ENCODE measurements around the gene LDB3. TPM values are rescaled to one million over a fixed set of nuclear protein-coding genes. Genes with fewer than 3 reads are reported as not detected.

LDB3 gene
- polyA plus RNA-seq, 1 donor (not counting 4 experiments of a cell fraction or from before 2014, with no cell fraction given): 0.01 TPM

DNA sequence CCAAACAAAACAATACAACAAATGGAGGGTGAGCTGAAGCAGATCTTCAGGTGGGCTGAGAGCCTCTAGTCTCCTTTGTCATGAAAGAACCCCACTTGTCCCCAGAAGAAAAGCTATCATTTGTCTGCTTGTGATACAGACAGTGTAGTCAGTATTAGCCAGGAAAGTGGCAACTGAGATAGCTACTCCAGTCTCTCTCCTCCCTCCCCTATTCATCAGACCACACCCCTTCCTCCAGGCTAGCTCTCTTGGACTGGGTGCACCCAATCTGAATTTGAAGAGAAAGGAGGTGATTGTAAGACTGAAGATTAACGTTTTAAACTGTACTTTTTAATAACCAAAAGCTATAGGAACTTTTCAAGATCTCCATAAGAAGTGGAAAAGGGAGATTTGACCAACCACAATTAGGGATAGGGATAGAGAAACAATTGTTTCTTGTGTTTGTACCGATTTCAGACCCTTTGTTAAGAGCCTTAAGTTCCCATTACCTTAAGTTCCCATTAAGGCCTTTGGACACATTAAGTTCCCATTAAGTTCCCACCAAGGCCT, 102.2 kb downstream of the LDB3 start:
- Histone ChIP-seq H3K36me3 (ENCODE audit: control insufficient read depth in 2 of 2, extremely low read depth in 1 of 2, insufficient read depth in 2 of 2, low read length in 2 of 2) (no peaks in the 10 kb centered on the region), H3K27ac (ENCODE audit: control insufficient read depth, insufficient read depth, low read length) (no peak overlapping the region), H4K20me1 (ENCODE audit: control insufficient read depth, extremely low read depth, insufficient read depth, low read length) (no peaks in the 10 kb centered on the region)

DNA sequence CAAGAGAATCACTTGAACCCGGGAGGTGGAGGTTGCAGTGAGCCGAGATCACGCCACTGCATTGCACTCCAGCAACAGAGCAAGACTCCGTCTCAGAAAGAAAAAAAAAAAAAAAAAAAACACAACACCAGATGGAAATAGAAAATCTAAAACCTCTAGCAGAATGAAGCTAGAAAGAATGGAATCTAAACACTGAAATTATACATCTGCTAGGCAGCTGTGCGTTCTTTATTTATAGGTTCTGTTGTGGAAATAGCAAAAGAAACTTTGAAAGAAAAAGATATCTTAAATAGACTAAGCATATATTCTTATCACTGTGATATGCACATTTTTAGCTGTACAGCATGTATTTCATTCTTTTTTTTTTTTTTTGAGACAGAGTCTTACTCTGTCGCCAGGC, 105.2 kb downstream of the LDB3 start:
- Histone ChIP-seq H3K36me3 (ENCODE audit: control insufficient read depth in 2 of 2, extremely low read depth in 1 of 2, insufficient read depth in 2 of 2, low read length in 2 of 2) (no peaks in the 10 kb centered on the region), H3K9me3 (ENCODE audit: control insufficient read depth, low read depth, low read length) (no peaks in the 10 kb centered on the region), H3K27me3 (ENCODE audit: control insufficient read depth, extremely low read depth, insufficient read depth, low read length) (no peaks in the 10 kb centered on the region), H4K20me1 (ENCODE audit: control insufficient read depth, extremely low read depth, insufficient read depth, low read length) (no peaks in the 10 kb centered on the region), H3K4me3 (ENCODE audit: control insufficient read depth in 2 of 3, extremely low read depth in 1 of 3, insufficient read depth in 2 of 3, low read depth in 1 of 3, low read length in 3 of 3) (no peak overlapping the region), H3K9me1 (ENCODE audit: control insufficient read depth, extremely low read depth, insufficient read depth, low read length) (no peaks in the 10 kb centered on the region), H3K79me2 (ENCODE audit: control insufficient read depth, insufficient read depth, low read length) (peaks cover 43% of the 10 kb centered on the region), H2AFZ (ENCODE audit: control insufficient read depth, low read length) (no peak overlapping the region), H3K9ac (ENCODE audit: control insufficient read depth, extremely low read depth, insufficient read depth, low read length) (no peak overlapping the region), H3K27ac (ENCODE audit: control insufficient read depth, insufficient read depth, low read length) (no peak overlapping the region), H3K4me1 (ENCODE audit: control insufficient read depth, extremely low read depth, insufficient read depth, low read length) (peaks cover 11% of the 10 kb centered on the region), H3K4me2 (ENCODE audit: control insufficient read depth, extremely low read depth, insufficient read depth, low read depth, low read length) (no peak overlapping the region)
- DNase-seq (ENCODE audit: low read depth, low spot score) (no peak), FAIRE-seq (no peak)
- dilution Hi-C loops (cut with MboI; ENCODE audit: extremely low pct_ligation_motif_present, low sequenced_read_pairs): no loop called here
- TF ChIP-seq, protein P1, sequence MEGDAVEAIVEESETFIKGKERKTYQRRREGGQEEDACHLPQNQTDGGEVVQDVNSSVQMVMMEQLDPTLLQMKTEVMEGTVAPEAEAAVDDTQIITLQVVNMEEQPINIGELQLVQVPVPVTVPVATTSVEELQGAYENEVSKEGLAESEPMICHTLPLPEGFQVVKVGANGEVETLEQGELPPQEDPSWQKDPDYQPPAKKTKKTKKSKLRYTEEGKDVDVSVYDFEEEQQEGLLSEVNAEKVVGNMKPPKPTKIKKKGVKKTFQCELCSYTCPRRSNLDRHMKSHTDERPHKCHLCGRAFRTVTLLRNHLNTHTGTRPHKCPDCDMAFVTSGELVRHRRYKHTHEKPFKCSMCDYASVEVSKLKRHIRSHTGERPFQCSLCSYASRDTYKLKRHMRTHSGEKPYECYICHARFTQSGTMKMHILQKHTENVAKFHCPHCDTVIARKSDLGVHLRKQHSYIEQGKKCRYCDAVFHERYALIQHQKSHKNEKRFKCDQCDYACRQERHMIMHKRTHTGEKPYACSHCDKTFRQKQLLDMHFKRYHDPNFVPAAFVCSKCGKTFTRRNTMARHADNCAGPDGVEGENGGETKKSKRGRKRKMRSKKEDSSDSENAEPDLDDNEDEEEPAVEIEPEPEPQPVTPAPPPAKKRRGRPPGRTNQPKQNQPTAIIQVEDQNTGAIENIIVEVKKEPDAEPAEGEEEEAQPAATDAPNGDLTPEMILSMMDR (optimal IDR thresholded peaks at IDR 0.05 in 1 of 3, IDR thresholded peaks at IDR 0.05 in 1 of 3, conservative IDR thresholded peaks at IDR 0.05 in 1 of 3; ENCODE audit: extremely low read depth in 1 of 3, insufficient read depth in 2 of 3, low read length in 3 of 3): no peak
- TF ChIP-seq EZH2 (IDR thresholded peaks at IDR 0.05; ENCODE audit: low read length): no peak

More for the DNA sequence above, 102.2 kb downstream of the LDB3 start:
- Histone ChIP-seq H3K9me1 (ENCODE audit: control insufficient read depth, extremely low read depth, insufficient read depth, low read length) (no peaks in the 10 kb centered on the region), H3K9me3 (ENCODE audit: control insufficient read depth, low read depth, low read length) (no peaks in the 10 kb centered on the region), H3K4me2 (ENCODE audit: control insufficient read depth, extremely low read depth, insufficient read depth, low read depth, low read length) (no peak overlapping the region), H3K4me3 (ENCODE audit: control insufficient read depth in 2 of 3, extremely low read depth in 1 of 3, insufficient read depth in 2 of 3, low read depth in 1 of 3, low read length in 3 of 3) (no peak overlapping the region), H3K27me3 (ENCODE audit: control insufficient read depth, extremely low read depth, insufficient read depth, low read length) (no peaks in the 10 kb centered on the region), H3K9ac (ENCODE audit: control insufficient read depth, extremely low read depth, insufficient read depth, low read length) (no peak overlapping the region), H3K79me2 (ENCODE audit: control insufficient read depth, insufficient read depth, low read length) (peaks cover 46% of the 10 kb centered on the region), H3K4me1 (ENCODE audit: control insufficient read depth, extremely low read depth, insufficient read depth, low read length) (peaks cover 11% of the 10 kb centered on the region), H2AFZ (ENCODE audit: control insufficient read depth, low read length) (no peak overlapping the region)
- dilution Hi-C loops (cut with MboI; ENCODE audit: extremely low pct_ligation_motif_present, low sequenced_read_pairs): no loop called here
- TF ChIP-seq, protein P1 (optimal IDR thresholded peaks at IDR 0.05 in 1 of 3, IDR thresholded peaks at IDR 0.05 in 1 of 3, conservative IDR thresholded peaks at IDR 0.05 in 1 of 3; ENCODE audit: extremely low read depth in 1 of 3, insufficient read depth in 2 of 3, low read length in 3 of 3): no peak
- no peak for TF ChIP-seq EZH2 (IDR thresholded peaks at IDR 0.05; ENCODE audit: low read length)
- DNase-seq (ENCODE audit: low read depth, low spot score) (no peak), FAIRE-seq (no peak)

Measured in keratinocyte (primary cell).